ENCODE results near the gene TSPY4. TPM values are rescaled to one million over a fixed set of nuclear protein-coding genes. Genes with fewer than 3 reads are reported as not detected.
"Not testable (repeated sequence)": the region's sequence is repeated elsewhere in the genome, so short reads cannot be mapped to it uniquely, and the experiment has no call there.

The TSPY4 gene
- total RNA-seq (2014; rRNA removed; shearing (Covaris generic); ENCODE audit: low replicate concordance) = not detected in 2 replicates

GRCh38 chrY:9337164-9337563, at the start of gene TSPY4:
Gene TSPY4, plus strand, starts transcription at chrY:9337464. Its CDS starts 46 bp downstream, at chrY:9337510.
- in situ Hi-C loops (cut with HindIII; ENCODE audit: low pct_unique_long_range_greater_than_20kb, low sequenced_read_pairs); DNase-seq (ENCODE audit: low read depth): not testable (repeated sequence)

GRCh38 chrY:9320996-9321395, 16.3 kb upstream of the TSPY4 start:
- no peak for DNase-seq (ENCODE audit: low read depth)
- in situ Hi-C loops (cut with HindIII; ENCODE audit: low pct_unique_long_range_greater_than_20kb, low sequenced_read_pairs) = no loop called here

GRCh38 chrY:9357497-9357896, 20.2 kb downstream of the TSPY4 start, which contains the start of gene TSPY8:
Gene TSPY8, plus strand, starts transcription at chrY:9357797. Its CDS starts 46 bp downstream, at chrY:9357843.
- DNase-seq (ENCODE audit: low read depth); in situ Hi-C loops (cut with HindIII; ENCODE audit: low pct_unique_long_range_greater_than_20kb, low sequenced_read_pairs): not testable (repeated sequence)

Other genes with a start within 250 kb of the TSPY4 start
- not detected in 2 replicates for gene TSPY8, start 20.3 kb downstream of the TSPY4 start, total RNA-seq (2014; rRNA removed; shearing (Covaris generic); ENCODE audit: low replicate concordance)
- not detected in 2 replicates for gene TSPY3, start 61.0 kb downstream of the TSPY4 start, total RNA-seq (2014; rRNA removed; shearing (Covaris generic); ENCODE audit: low replicate concordance)
- gene TSPY1, start 129.5 kb downstream of the TSPY4 start, total RNA-seq (2014; rRNA removed; shearing (Covaris generic); ENCODE audit: low replicate concordance) = not detected in 2 replicates
- not detected in 2 replicates for gene TSPY9, start 149.8 kb downstream of the TSPY4 start, total RNA-seq (2014; rRNA removed; shearing (Covaris generic); ENCODE audit: low replicate concordance)
- not detected in 2 replicates for gene TSPY10, start 190.4 kb downstream of the TSPY4 start, total RNA-seq (2014; rRNA removed; shearing (Covaris generic); ENCODE audit: low replicate concordance)

Measured in Caki2 (cell line).